Glutamatergic neuron (in vitro differentiated cells): Measurements from ENCODE around the gene OCIAD1. TPM values are rescaled to one million over a fixed set of nuclear protein-coding genes. Genes with fewer than 3 reads are reported as not detected.
"Not testable (repeated sequence)": the region's sequence is repeated elsewhere in the genome, so short reads cannot be mapped to it uniquely, and the experiment has no call there.

Source experiments
- DNase-seq: peaks from one replicate; pipeline ENCODE4 v3.0.0; 2022
- H3K27ac Mint-ChIP-seq: one replicate; pipeline ENCODE4 v1.8.0; 2020; ENCODE audit warnings: mild to moderate bottlenecking, mixed read lengths, inconsistent platforms; ENCODE audit not compliant: unreplicated experiment
- H3K27me3 Mint-ChIP-seq: one replicate; pipeline ENCODE4 v1.8.0; 2020; ENCODE audit warnings: mild to moderate bottlenecking, moderate library complexity, mixed read lengths, inconsistent platforms; ENCODE audit not compliant: unreplicated experiment
- H3K36me3 Mint-ChIP-seq: one replicate; pipeline ENCODE4 v1.8.0; 2020; ENCODE audit warnings: mild to moderate bottlenecking, mixed read lengths, inconsistent platforms; ENCODE audit not compliant: unreplicated experiment
- H3K4me1 Mint-ChIP-seq: one replicate; pipeline ENCODE4 v1.8.0; 2020; ENCODE audit warnings: mild to moderate bottlenecking, low read depth, mixed read lengths, inconsistent platforms; ENCODE audit not compliant: unreplicated experiment
- H3K4me3 Mint-ChIP-seq: one replicate; pipeline ENCODE4 v1.8.0; 2020; ENCODE audit warnings: mild to moderate bottlenecking, mixed read lengths, inconsistent platforms; ENCODE audit not compliant: unreplicated experiment
- H3K9me3 Mint-ChIP-seq: one replicate; pipeline ENCODE4 v1.8.0; 2020; ENCODE audit warnings: mild to moderate bottlenecking, moderate library complexity, mixed read lengths, inconsistent platforms; ENCODE audit not compliant: unreplicated experiment
- CTCF ChIP-seq: fragments of 200-600 bp; sonication (generic); IDR thresholded peaks from one replicate; pipeline ENCODE4 v1.5.0; 2021; ENCODE audit not compliant: partially characterized antibody, unreplicated experiment
- total RNA-seq: library from RNA; stranded (reverse); fragmentation: NEBNext Ultra II Directional; extraction: Animal tissue kit (Norgen Biotek cat#: 25700); gene quantifications from one replicate; pipeline ENCODE4 v1.2.1, GENCODE V29; 2021; ENCODE audit not compliant: unreplicated experiment

The OCIAD1 gene
- total RNA-seq, 1 donor from 2014 or later, result 163 TPM

DNA sequence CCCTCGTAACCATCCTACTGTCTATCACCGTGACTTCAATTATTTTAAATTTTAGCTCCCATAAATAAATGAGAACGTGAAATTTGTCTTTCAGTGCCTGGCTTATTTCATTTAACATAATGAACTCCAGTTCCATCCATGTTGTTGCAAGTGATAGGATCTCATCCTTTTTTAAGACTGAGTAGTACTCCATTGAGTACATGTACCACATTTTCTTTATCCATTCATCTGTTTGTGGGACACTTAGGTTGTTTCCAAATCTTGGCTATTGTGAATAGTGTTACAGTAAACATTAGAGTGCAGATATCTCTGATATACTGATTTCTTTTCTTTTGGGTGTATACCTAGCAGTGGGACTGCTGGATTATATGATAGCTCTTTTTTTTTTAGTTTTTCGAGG lies 32.8 kb downstream of the OCIAD1 start:
- peaks cover 2% of the 10 kb centered on the region for H3K27me3 Mint-ChIP-seq

GRCh38 chr4:48864696-48865095 lies 33.8 kb downstream of the OCIAD1 start:
- not testable (repeated sequence) for H3K27me3 Mint-ChIP-seq, DNase-seq, H3K9me3 Mint-ChIP-seq, H3K27ac Mint-ChIP-seq, H3K4me3 Mint-ChIP-seq
- peaks cover 12% of the 10 kb centered on the region for H3K4me1 Mint-ChIP-seq
- H3K36me3 Mint-ChIP-seq, result peaks cover 24% of the 10 kb centered on the region

More for the DNA sequence above, 32.8 kb downstream of the OCIAD1 start:
- H3K4me3 Mint-ChIP-seq, result no peak overlapping the region
- peaks cover 2% of the 10 kb centered on the region for H3K9me3 Mint-ChIP-seq
- no peak for TF ChIP-seq CTCF
- no peak for DNase-seq
- peaks cover 12% of the 10 kb centered on the region for H3K4me1 Mint-ChIP-seq
- peak overlapping the region; percentile 53 for H3K27ac Mint-ChIP-seq
- H3K36me3 Mint-ChIP-seq, result peaks cover 17% of the 10 kb centered on the region

GRCh38 chr4:48877827-48878535 lies 47.1 kb downstream of the OCIAD1 start:
- Mint-ChIP-seq H3K27me3 (no peaks in the 10 kb centered on the region), H3K9me3 (peaks cover 1% of the 10 kb centered on the region), H3K27ac (no peak overlapping the region), H3K4me1 (no peaks in the 10 kb centered on the region), H3K36me3 (peaks cover 2% of the 10 kb centered on the region), H3K4me3 (no peak overlapping the region)
- no peak for TF ChIP-seq CTCF
- DNase-seq, result no peak

DNA sequence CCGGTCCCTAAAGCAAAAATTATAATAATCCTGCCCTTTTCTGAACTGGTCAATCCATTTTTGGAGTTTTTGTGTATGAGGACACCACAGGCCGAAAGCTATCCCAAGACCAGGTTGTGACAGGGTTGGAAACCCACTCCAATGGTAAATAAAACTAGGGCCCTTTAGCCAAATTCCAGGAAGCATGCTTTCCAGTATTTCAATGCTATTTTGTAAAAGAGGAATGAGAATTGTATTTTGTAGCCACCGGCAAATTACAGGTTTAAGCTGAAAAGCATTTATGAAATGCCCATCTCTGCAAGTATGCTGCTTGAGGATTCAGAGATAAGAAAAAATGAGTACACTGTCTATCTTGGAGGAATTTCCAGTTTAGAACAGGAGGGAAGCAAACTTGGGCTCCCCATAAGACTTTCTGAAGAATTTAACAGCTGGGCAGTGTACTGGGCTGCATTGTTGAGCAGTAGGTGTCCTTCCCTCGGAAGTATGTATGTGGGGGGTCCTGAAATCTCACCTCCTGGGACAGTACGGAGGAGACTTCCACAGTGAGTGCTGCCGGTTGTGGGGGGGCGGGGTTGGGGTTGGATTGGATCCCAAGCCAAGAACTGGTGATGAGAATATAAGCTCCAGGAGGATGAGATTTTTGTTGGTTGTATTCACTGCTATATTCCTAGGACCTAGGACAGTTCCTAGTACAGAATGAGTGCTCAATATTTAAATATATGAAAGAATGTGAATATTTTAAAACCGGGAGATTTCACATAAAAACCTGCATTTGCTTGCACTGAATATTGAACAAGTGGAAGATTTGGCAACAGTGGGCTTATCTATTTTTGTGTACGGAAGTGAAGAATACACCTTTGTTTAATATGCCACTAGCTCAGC lies 48.9 kb downstream of the OCIAD1 start:
- no peak for TF ChIP-seq CTCF
- H3K36me3 Mint-ChIP-seq, result peaks cover 4% of the 10 kb centered on the region
- peaks cover 1% of the 10 kb centered on the region for H3K9me3 Mint-ChIP-seq
- no peak overlapping the region for H3K4me3 Mint-ChIP-seq
- DNase-seq, result no peak
- H3K27me3 Mint-ChIP-seq, result no peaks in the 10 kb centered on the region
- H3K4me1 Mint-ChIP-seq, result no peaks in the 10 kb centered on the region
- no peak overlapping the region for H3K27ac Mint-ChIP-seq

- H3K36me3 Mint-ChIP-seq, H3K4me1 Mint-ChIP-seq, DNase-seq, H3K9me3 Mint-ChIP-seq, H3K4me3 Mint-ChIP-seq, H3K27me3 Mint-ChIP-seq, H3K27ac Mint-ChIP-seq: not testable (repeated sequence)
Measured at GRCh38 chr4:48881646-48882045, 50.8 kb downstream of the OCIAD1 start.

DNA sequence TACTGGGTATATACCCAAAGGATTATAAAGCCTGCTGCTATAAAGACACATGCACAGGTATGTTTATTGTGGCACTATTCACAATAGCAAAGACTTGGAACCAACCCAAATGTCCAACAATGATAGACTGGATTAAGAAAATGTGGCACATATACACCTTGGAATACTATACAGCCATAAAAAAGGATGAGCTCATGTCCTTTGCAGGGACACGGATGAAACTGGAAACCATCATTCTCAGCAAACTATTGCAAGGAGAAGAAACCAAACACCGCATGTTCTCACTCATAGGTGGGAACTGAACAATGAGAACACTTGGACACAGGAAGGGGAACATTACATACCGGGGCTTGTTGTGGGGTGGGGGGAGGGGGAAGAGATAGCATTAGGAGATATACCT lies 58.9 kb downstream of the OCIAD1 start:
- H3K27me3 Mint-ChIP-seq, H3K9me3 Mint-ChIP-seq, H3K4me3 Mint-ChIP-seq, H3K4me1 Mint-ChIP-seq, H3K27ac Mint-ChIP-seq, DNase-seq: not testable (repeated sequence)
- H3K36me3 Mint-ChIP-seq, result peaks cover 22% of the 10 kb centered on the region
